ENCODE data around the gene MAB21L4. TPM values are rescaled to one million over a fixed set of nuclear protein-coding genes. Genes with fewer than 3 reads are reported as not detected.

The MAB21L4 gene
- total and polyA plus RNA-seq, 8 donors = 0.79 to 35.7 (median 2.0) TPM

DNA sequence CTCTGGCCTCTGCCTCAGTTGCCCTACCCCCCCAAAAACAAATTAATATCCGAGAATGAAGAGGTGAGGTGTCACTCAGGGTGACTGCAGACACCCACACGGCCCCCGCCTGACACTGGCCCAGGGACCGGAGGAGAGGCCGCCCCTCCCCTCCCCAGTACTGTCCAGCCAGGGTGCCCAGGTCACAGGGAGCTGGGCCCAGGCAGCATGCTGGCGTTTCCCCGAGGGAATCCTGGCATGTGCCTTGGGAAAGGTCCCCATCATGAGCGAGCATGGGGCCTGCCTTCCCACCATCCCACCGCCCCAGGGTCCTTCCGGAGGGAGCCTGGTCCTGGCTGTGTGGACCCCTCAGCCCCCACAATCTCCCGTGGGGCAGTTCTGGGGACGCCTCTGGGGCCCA is 3.0 kb downstream of the MAB21L4 start:
- Histone ChIP-seq H3K27me3 (no peaks in the 10 kb centered on the region), H3K9me3 (no peaks in the 10 kb centered on the region), H3K27ac (no peak overlapping the region), H3K4me3 (no peak overlapping the region), H3K36me3 (no peaks in the 10 kb centered on the region), H3K4me1 (peaks cover 0 to 3% of the 10 kb centered on the region in 2 donors)
- ATAC-seq (no peak), DNase-seq (no peak)
- TF ChIP-seq, protein P1, sequence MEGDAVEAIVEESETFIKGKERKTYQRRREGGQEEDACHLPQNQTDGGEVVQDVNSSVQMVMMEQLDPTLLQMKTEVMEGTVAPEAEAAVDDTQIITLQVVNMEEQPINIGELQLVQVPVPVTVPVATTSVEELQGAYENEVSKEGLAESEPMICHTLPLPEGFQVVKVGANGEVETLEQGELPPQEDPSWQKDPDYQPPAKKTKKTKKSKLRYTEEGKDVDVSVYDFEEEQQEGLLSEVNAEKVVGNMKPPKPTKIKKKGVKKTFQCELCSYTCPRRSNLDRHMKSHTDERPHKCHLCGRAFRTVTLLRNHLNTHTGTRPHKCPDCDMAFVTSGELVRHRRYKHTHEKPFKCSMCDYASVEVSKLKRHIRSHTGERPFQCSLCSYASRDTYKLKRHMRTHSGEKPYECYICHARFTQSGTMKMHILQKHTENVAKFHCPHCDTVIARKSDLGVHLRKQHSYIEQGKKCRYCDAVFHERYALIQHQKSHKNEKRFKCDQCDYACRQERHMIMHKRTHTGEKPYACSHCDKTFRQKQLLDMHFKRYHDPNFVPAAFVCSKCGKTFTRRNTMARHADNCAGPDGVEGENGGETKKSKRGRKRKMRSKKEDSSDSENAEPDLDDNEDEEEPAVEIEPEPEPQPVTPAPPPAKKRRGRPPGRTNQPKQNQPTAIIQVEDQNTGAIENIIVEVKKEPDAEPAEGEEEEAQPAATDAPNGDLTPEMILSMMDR (IDR thresholded peaks at IDR 0.05) = no peak
- intact Hi-C loops (cut with DNase I) = no loop called here

DNA sequence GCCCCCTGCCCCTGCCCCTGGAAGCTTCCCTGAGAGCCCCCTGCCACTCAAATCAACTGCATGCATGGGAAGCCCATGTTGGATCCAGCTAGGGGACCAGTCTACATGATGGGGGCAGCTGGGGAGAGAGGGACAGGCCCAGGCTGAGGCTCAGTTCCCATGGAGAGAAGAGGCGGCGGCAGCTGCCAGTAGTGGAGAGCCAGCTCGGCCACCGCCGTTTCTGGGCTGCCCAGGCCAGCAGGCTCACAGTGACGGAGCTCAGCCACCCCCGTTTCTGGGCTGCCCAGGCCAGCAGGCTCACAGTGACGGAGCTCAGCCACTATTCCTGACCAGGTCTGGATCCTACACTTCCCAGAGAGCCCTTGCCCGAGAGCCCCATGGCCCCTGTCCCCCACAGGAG is 3.6 kb downstream of the MAB21L4 start:
- TF ChIP-seq, protein P1 (IDR thresholded peaks at IDR 0.05) = no peak
- Histone ChIP-seq H3K9me3 (no peaks in the 10 kb centered on the region), H3K27me3 (no peaks in the 10 kb centered on the region), H3K36me3 (no peaks in the 10 kb centered on the region), H3K4me3 (no peak overlapping the region), H3K4me1 (no peaks in the 10 kb centered on the region), H3K27ac (no peak overlapping the region)
- peak in 1 of 4 donors; percentile 68 for DNase-seq
- ATAC-seq = no peak
- intact Hi-C loops (cut with DNase I) = no loop called here

DNA sequence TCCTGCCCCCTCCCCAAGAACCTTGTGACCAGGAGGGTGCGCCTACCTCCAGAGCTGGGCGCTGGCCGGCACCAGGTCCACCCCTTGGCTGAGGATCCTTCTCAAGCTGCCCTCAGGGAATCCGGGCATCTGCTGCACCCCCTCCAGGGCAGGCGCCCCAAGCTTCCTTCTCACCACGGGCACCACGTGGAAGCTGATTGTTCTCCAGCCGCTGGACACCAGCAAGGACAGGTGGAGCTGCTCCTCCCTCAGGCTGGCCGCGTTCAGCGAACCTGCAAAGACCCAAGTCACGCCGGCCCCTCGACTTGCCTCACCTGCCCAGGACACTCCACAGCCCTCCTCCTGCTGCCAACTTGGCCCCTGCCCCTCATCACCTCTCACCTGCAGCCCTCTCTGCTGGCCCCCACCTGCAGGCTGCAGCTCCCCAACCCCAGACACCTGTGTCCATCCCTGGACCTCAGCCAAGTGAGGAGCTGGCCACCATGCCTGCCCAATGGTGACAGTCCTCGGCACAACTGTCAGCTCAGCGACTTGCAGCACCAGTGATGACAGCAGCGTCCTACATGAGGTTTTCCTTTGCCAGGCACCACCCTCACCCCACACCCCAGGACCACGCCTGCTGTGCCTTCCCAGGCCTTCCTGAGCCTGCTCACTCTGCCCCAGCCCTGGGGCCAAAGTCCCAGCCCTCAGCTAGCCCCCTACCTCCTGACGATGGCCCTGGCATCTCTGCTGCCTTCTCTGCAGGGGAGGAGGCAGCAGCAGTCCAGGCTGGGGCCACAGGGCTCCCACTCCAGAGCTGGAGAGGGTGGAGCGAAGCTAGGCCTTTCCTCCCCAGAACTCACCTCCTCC is 4.2 kb downstream of the MAB21L4 start:
- intact Hi-C loops (cut with DNase I) = no loop called here
- peak in 1 of 4 donors; percentile 67 for DNase-seq
- no peaks in the 10 kb centered on the region for H3K36me3 ChIP-seq

DNA sequence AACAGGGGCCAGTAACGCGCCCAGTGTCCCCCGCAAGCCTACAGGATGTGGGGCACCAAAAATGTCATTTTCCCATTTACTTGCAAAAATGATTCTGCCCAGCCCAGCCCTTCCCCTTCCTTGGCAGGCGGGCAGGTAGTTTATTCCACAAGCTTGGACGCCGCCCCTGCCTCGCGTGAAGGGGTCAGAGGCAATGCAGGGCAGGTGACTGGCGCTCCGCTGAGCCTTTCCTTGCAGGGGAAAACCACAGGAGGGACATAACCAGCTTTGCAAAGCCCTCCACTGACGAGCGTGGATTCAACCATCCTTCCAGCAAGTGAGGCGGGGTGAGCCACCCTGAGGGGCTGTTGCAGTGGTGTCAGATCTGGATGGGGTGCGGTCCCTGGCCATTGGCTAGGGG is 5.3 kb downstream of the MAB21L4 start:
- Histone ChIP-seq H3K4me1 (no peaks in the 10 kb centered on the region), H3K9me3 (no peaks in the 10 kb centered on the region), H3K27me3 (no peaks in the 10 kb centered on the region), H3K36me3 (no peaks in the 10 kb centered on the region), H3K27ac (no peak overlapping the region), H3K4me3 (no peak overlapping the region)
- intact Hi-C loops (cut with DNase I) = no loop called here
- ATAC-seq (no peak), DNase-seq (no peak)
- TF ChIP-seq, protein P1 (IDR thresholded peaks at IDR 0.05) = no peak

More for the DNA sequence above, 4.2 kb downstream of the MAB21L4 start:
- ATAC-seq = no peak
- no peaks in the 10 kb centered on the region for H3K9me3 ChIP-seq
- no peaks in the 10 kb centered on the region for H3K4me1 ChIP-seq
- TF ChIP-seq, protein P1 (IDR thresholded peaks at IDR 0.05) = no peak
- H3K27ac ChIP-seq = no peak overlapping the region
- no peak overlapping the region for H3K4me3 ChIP-seq
- no peaks in the 10 kb centered on the region for H3K27me3 ChIP-seq

DNA sequence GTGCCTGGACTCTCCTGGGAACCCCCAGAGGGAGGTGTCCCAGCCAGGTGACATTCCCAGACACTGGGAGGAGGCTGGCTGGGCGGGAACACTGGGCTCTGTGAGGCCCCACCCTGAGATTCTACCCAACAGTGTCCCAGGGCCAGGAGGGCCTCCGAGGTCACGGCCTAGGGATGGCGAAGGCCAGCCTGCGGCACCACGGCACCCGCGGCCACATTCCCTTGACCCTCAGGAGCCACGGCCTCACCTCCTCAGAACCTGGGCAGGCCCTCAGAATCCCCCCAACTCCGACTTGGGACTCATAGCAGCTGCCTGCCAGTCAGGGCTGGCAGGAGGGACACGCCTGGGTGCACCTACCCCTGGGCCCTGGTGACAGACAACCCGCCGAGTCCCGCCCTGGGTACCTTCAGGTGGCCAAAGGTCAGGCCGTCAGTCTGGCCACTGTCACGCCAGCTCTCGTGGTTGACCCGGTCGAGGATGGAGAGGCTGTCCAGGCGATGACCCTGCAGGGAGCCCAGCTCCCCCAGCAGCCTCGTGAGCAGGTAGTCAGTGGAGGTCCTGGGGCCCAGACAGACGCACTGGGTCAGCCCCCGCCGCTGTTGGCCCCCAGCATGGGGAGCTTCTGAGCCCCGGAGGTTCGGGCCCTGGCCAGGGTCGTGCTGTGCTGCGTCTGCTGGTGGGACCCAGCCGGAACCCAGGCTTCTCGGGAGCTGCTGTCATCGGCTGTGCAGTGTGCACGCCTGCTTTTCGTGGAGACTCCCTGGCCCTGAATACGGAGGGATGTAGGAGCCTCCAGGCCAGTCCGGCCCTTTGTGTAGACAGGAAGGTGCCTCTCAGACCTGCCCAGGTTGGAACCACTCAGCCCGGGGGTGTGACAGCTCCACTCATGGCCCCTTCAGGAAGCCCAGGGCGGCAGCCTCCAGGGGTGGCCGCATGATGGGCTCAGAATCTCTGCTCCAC is 6.1 kb downstream of the MAB21L4 start:
- TF ChIP-seq, protein P1 (IDR thresholded peaks at IDR 0.05) = no peak
- no peaks in the 10 kb centered on the region for H3K27me3 ChIP-seq
- ATAC-seq = no peak
- intact Hi-C loops (cut with DNase I) = no loop called here
- no peak overlapping the region for H3K4me3 ChIP-seq
- DNase-seq = peak in 1 of 4 donors; percentile 78
- no peaks in the 10 kb centered on the region for H3K36me3 ChIP-seq
- no peak overlapping the region for H3K27ac ChIP-seq
- H3K9me3 ChIP-seq = no peaks in the 10 kb centered on the region
- H3K4me1 ChIP-seq = no peaks in the 10 kb centered on the region

Data from left lung (tissue), 10 donors.